HepG2 (cell line): ENCODE measurements around the gene RCC1. TPM values are rescaled to one million over a fixed set of nuclear protein-coding genes. Genes with fewer than 3 reads are reported as not detected.

ENCODE experiments used
- ATAC-seq: fragments of 200-7000 bp; cut with Tn5 transposase; 3 replicates; pipeline ENCODE4 v1.9.1; 2020; ENCODE audit warnings: mild to moderate bottlenecking, moderate library complexity
- BruUV-seq: library from RNA; stranded (reverse); fragments of 400-500 nt; replicated peaks from 2 replicates; lab custom pipeline; 2021; lab: Mats Ljungman, UMichigan
- CTCF ChIA-PET: fragments of 300-600 bp; formaldehyde crosslinking; extraction: SDS; loops from one replicate; lab custom pipeline; 2021; ENCODE audit warnings: low total read pairs, inconsistent platforms, low intra/inter-chr PET ratio; lab: Yijun Ruan, JAX
- POLR2A ChIA-PET: fragments of 350-600 bp; sonication (Branson Sonifier 250); formaldehyde crosslinking; loops from one replicate; lab custom pipeline; 2020; ENCODE audit warnings: antibody characterized with exemption, inconsistent platforms; lab: Yijun Ruan, JAX
- DNase-seq: peaks from one replicate; pipeline ENCODE4 v3.0.0-alpha.2; 2015; ENCODE audit warnings: low spot score
- FAIRE-seq: peaks from 3 replicates; lab custom pipeline; 2011; peaks lifted over from hg19 to GRCh38; lab: Jason Lieb, UNC
- H2AFZ ChIP-seq: one replicate; pipeline ENCODE4 v1.6.1; 2011; ENCODE audit warnings: low read length, inconsistent platforms
- H3K27ac ChIP-seq: fragments of 300-600 bp; 3 replicates; pipeline ENCODE4 v1.8.0; 2011; ENCODE audit warnings: mixed run types, mild to moderate bottlenecking, mixed read lengths, low read length, inconsistent platforms; ENCODE audit not compliant: insufficient read depth; ENCODE audit errors: extremely low read length
- H3K27me3 ChIP-seq, 2 experiments: fragments of 200-600 bp in 1 of 2; 2 replicates in 1 of 2; 3 replicates in 1 of 2; pipeline versions ENCODE4 v1.6.0 to v1.8.0; 2011; ENCODE audit warnings: low read length in 2 of 2, mild to moderate bottlenecking in 2 of 2, moderate library complexity in 2 of 2, inconsistent platforms in 1 of 2; ENCODE audit not compliant: insufficient read depth in 2 of 2, control insufficient read depth in 1 of 2
- H3K36me3 ChIP-seq, 2 experiments: fragments of 200-600 bp in 1 of 2; replicated peaks in 1 of 2; 2 replicates in 1 of 2; 3 replicates in 1 of 2; pipeline versions ENCODE4 v1.5.1 to v1.8.0; 2011; ENCODE audit warnings: low read length in 2 of 2, inconsistent platforms in 1 of 2; ENCODE audit not compliant: insufficient read depth in 2 of 2, control insufficient read depth in 1 of 2
- H3K4me1 ChIP-seq: 2 replicates; pipeline ENCODE4 v1.5.1; 2012; ENCODE audit warnings: low read length, inconsistent platforms; ENCODE audit not compliant: insufficient read depth
- H3K4me2 ChIP-seq: 2 replicates; pipeline ENCODE4 v1.6.0; 2011; ENCODE audit warnings: low read depth, low read length, inconsistent platforms
- H3K4me3 ChIP-seq, 3 experiments: fragments of 200-600 bp in 1 of 3; sonication (generic), shearing (Covaris generic) in 1 of 3; replicated peaks in 1 of 3; 2 replicates each; pipeline ENCODE4 v1.5.1; 2011 to 2016; ENCODE audit warnings: low read length in 3 of 3, inconsistent platforms in 2 of 3, low read depth in 2 of 3, mild to moderate bottlenecking in 2 of 3, control low read depth in 1 of 3, mixed read lengths in 1 of 3; ENCODE audit not compliant: insufficient read depth in 1 of 3
- H3K79me2 ChIP-seq: one replicate; pipeline ENCODE4 v1.6.1; 2011; ENCODE audit warnings: low read length, inconsistent platforms; ENCODE audit not compliant: insufficient read depth
- H3K9ac ChIP-seq: 2 replicates; pipeline ENCODE4 v1.6.0; 2011; ENCODE audit warnings: mild to moderate bottlenecking, low read depth, low read length, inconsistent platforms; ENCODE audit not compliant: insufficient read depth
- H3K9me3 ChIP-seq: 2 replicates; pipeline ENCODE4 v1.5.1; 2012; ENCODE audit warnings: mild to moderate bottlenecking, low read length
- H4K20me1 ChIP-seq: 2 replicates; pipeline ENCODE4 v1.6.0; 2011; ENCODE audit warnings: inconsistent platforms, mild to moderate bottlenecking, low read length, moderate library complexity; ENCODE audit not compliant: insufficient read depth
- ATM ChIP-seq: fragments of 450-650 bp; IDR thresholded peaks from 2 replicates; pipeline ENCODE4 v1.7.1; 2017; ENCODE audit warnings: mild to moderate bottlenecking, borderline replicate concordance
- FOXM1 ChIP-seq: sonication (generic); formaldehyde crosslinking; IDR thresholded peaks from 2 replicates; pipeline ENCODE4 v1.5.0; 2020; ENCODE audit warnings: missing genetic modification reagents
- IKZF1 ChIP-seq: fragments of 450-650 bp; IDR thresholded peaks from 2 replicates; pipeline ENCODE4 v1.7.1; 2016
- KLF15 ChIP-seq: sonication (generic); formaldehyde crosslinking; IDR thresholded peaks from 2 replicates; pipeline ENCODE4 v1.8.1; 2023; ENCODE audit warnings: borderline replicate concordance, mild to moderate bottlenecking, inconsistent platforms, missing genetic modification reagents, mixed read lengths
- MYPOP ChIP-seq: sonication (generic); formaldehyde crosslinking; IDR thresholded peaks from 2 replicates; pipeline ENCODE4 v1.8.1; 2023; ENCODE audit warnings: mild to moderate bottlenecking, moderate library complexity, missing genetic modification reagents
- PAWR ChIP-seq: sonication (generic); formaldehyde crosslinking; IDR thresholded peaks from 2 replicates; pipeline ENCODE4 v1.4.0; 2020; ENCODE audit warnings: missing genetic modification reagents, mild to moderate bottlenecking, borderline replicate concordance
- PLSCR1 ChIP-seq: sonication (generic); formaldehyde crosslinking; IDR thresholded peaks from 2 replicates; pipeline ENCODE4 v1.5.0; 2020; ENCODE audit warnings: missing genetic modification reagents, mild to moderate bottlenecking, borderline replicate concordance
- PREB ChIP-seq: sonication (generic); formaldehyde crosslinking; IDR thresholded peaks from 2 replicates; pipeline ENCODE4 v1.4.0; 2020; ENCODE audit warnings: missing genetic modification reagents
- SALL1 ChIP-seq: sonication (generic); formaldehyde crosslinking; IDR thresholded peaks from 2 replicates; pipeline ENCODE4 v1.8.0; 2022; ENCODE audit warnings: mild to moderate bottlenecking, missing genetic modification reagents
- SUZ12 ChIP-seq: fragments of 150-350 bp; IDR thresholded peaks from 2 replicates; pipeline ENCODE4 v1.6.1; 2014; ENCODE audit warnings: low read depth, low read length
- ZBTB20 ChIP-seq: sonication (generic); formaldehyde crosslinking; IDR thresholded peaks from 2 replicates; pipeline ENCODE4 v1.8.1; 2023; ENCODE audit warnings: missing genetic modification reagents, low read depth, mild to moderate bottlenecking, borderline replicate concordance
- ZFX ChIP-seq: sonication (generic); formaldehyde crosslinking; IDR thresholded peaks from 2 replicates; pipeline ENCODE4 v1.4.0; 2020; ENCODE audit warnings: mild to moderate bottlenecking, low read depth, missing genetic modification reagents, moderate library complexity
- ZMAT5 ChIP-seq: sonication (generic); formaldehyde crosslinking; IDR thresholded peaks from 2 replicates; pipeline ENCODE4 v1.5.0; 2020; ENCODE audit warnings: mild to moderate bottlenecking, low read depth, missing genetic modification reagents, borderline replicate concordance
- ZNF431 ChIP-seq: sonication (generic); formaldehyde crosslinking; IDR thresholded peaks from 2 replicates; pipeline ENCODE4 v1.9.0; 2022; ENCODE audit warnings: missing genetic modification reagents, low read depth, mild to moderate bottlenecking, borderline replicate concordance
- ZNF839 ChIP-seq: sonication (generic); formaldehyde crosslinking; IDR thresholded peaks from 2 replicates; pipeline ENCODE4 v1.4.0; 2020; ENCODE audit warnings: missing genetic modification reagents, mild to moderate bottlenecking, borderline replicate concordance
- ZSCAN25 ChIP-seq: sonication (generic); formaldehyde crosslinking; IDR thresholded peaks from 2 replicates; pipeline ENCODE4 v1.8.0; 2022; ENCODE audit warnings: mild to moderate bottlenecking, missing genetic modification reagents
- WGBS: methylation state at CpG from one replicate; pipeline ENCODE4 v1.1.6; 2017; ENCODE audit warnings: low lambda C conversion rate; 5-methylcytosine and 5-hydroxymethylcytosine counted together
- in situ Hi-C: cut with HindIII; loops from 2 replicates; pipeline ENCODE4 v1.10.0; 2017; ENCODE audit warnings: low pct_unique_long_range_greater_than_20kb; ENCODE audit not compliant: extremely low pct_ligation_motif_present
- intact Hi-C: fragments of 100-400 bp; cut with micrococcal nuclease; formaldehyde crosslinking; loops from one replicate; pipeline ENCODE4 v1.10.0; 2022; ENCODE audit not compliant: unreplicated experiment
- polyA plus RNA-seq, 8 experiments: library from polyadenylated mRNA; depleted of rRNA in 3 of 8; stranded (reverse) in 7 of 8; unstranded in 1 of 8; fragments of >200 nt; fragmentation: Illumina TruSeq in 4 of 8; extraction: Trizol in 4 of 8; gene quantifications; 2 replicates each; pipeline versions ENCODE4 v1.2.1 to v1.2.3, GENCODE V29; 2011 to 2016; ENCODE audit warnings: low read depth in 4 of 8, missing spikeins in 1 of 8, mixed read lengths in 1 of 8; ENCODE audit not compliant: insufficient read depth in 1 of 8
- total RNA-seq, 5 experiments: library from RNA; depleted of rRNA; stranded (reverse); fragments of >200 nt; fragmentation: Illumina TruSeq; extraction: Trizol; gene quantifications; 2 replicates each; pipeline ENCODE4 v1.2.3, GENCODE V29; 2016; ENCODE audit warnings: low read depth in 1 of 5

Gene RCC1
- total and polyA plus RNA-seq, 2 of the 13 experiments (the other 11 are each of a cell fraction or from before 2014, with no cell fraction given) = 47.2 to 80.8 TPM

- no peak for ATAC-seq
- no peaks in the 10 kb centered on the region for H3K9me3 ChIP-seq
- no peaks in the 10 kb centered on the region; a peak in 1 of 5 replicates for H3K27me3 ChIP-seq
- in situ Hi-C loops (no loop called here), intact Hi-C loops (no loop called here)
- no peak overlapping the region for H3K27ac ChIP-seq
- ChIA-PET CTCF (no interaction called here), POLR2A (interaction anchor here (1.6 kb wide), 1 partner anchor 33 kb away, joined by 7 read pairs; no protein-coding TSS in a partner anchor)
- no peak overlapping the region for H3K4me3 ChIP-seq
- no peak overlapping the region for H2AFZ ChIP-seq
- WGBS = 50% methylated on average over 3 of the region's 3 CpGs
- no peaks in the 10 kb centered on the region for H3K36me3 ChIP-seq
- peaks cover 4% of the 10 kb centered on the region for H3K79me2 ChIP-seq
- BruUV-seq = no TSS peak
- H3K9ac ChIP-seq = no peak overlapping the region
- peaks cover 22% of the 10 kb centered on the region for H3K4me1 ChIP-seq
- TF ChIP-seq ZSCAN25 (CRISPR knock-in tag) = no peak
- no peak for TF ChIP-seq SUZ12
- no peak for TF ChIP-seq ZNF839 (CRISPR knock-in tag)
- TF ChIP-seq, all 625 proteins: peak for 0
- FAIRE-seq = no peak
- DNase-seq = no peak
- H3K4me2 ChIP-seq = no peak overlapping the region
- no peaks in the 10 kb centered on the region for H4K20me1 ChIP-seq
Observed at GRCh38 chr1:28548318-28548717, 42.5 kb downstream of the RCC1 start.

- Histone ChIP-seq H4K20me1 (no peaks in the 10 kb centered on the region), H3K4me3 (no peak overlapping the region), H3K4me2 (no peak overlapping the region), H3K79me2 (peaks cover 9% of the 10 kb centered on the region), H2AFZ (no peak overlapping the region), H3K9ac (no peak overlapping the region), H3K9me3 (no peaks in the 10 kb centered on the region), H3K27me3 (no peaks in the 10 kb centered on the region; a peak in 1 of 5 replicates), H3K36me3 (no peaks in the 10 kb centered on the region; a peak in 1 of 5 replicates), H3K27ac (no peak overlapping the region), H3K4me1 (peaks cover 26% of the 10 kb centered on the region)
- POLR2A ChIA-PET = interaction anchor here (1.0 to 1.6 kb wide), 3 partner anchors 10 to 30 kb away, joined by 3 to 9 read pairs (median 3); no protein-coding TSS in a partner anchor
- FAIRE-seq (no peak), DNase-seq (no peak), ATAC-seq (no peak)
- 80% methylated on average over 6 of the region's 6 CpGs for WGBS
- in situ Hi-C loops = no loop called here
- intact Hi-C loops = no loop called here
- no TSS peak for BruUV-seq
- CTCF ChIA-PET = interaction anchor here (0.7 kb wide), 1 partner anchor 144 kb away, joined by 4 read pairs; no protein-coding TSS in a partner anchor
- TF ChIP-seq PLSCR1 = no peak
- TF ChIP-seq IKZF1 = no peak
- TF ChIP-seq ZFX = no peak
- no peak for TF ChIP-seq PAWR (CRISPR knock-in tag)
- no peak for TF ChIP-seq PREB (CRISPR knock-in tag)
- TF ChIP-seq KLF15 = no peak
- TF ChIP-seq ZNF431 (CRISPR knock-in tag) = no peak
- no peak for TF ChIP-seq ZBTB20 (CRISPR knock-in tag)
- TF ChIP-seq FOXM1 (CRISPR knock-in tag) = no peak
- no peak for TF ChIP-seq ZMAT5 (CRISPR knock-in tag)
- no peak for TF ChIP-seq ATM
- no peak for TF ChIP-seq MYPOP
- no peak for TF ChIP-seq SALL1 (CRISPR knock-in tag)
Observed at GRCh38 chr1:28551381-28551780, 45.5 kb downstream of the RCC1 start.
